OCI-LY3 (cell line): ENCODE measurements around the gene SMCHD1.

Source experiments
- H2AFZ ChIP-seq: fragments of 200-600, 300-600 bp; shearing (Covaris generic); 2 replicates; pipeline ENCODE4 v1.6.0; 2014; ENCODE audit warnings: antibody characterized with exemption, low read depth, low read length
- H3K27ac ChIP-seq: fragments of 200-600, 300-600 bp; sonication (generic); 2 replicates; pipeline ENCODE4 v1.5.1; 2014; ENCODE audit warnings: mild to moderate bottlenecking, low read length, moderate library complexity, mixed read lengths
- H3K27me3 ChIP-seq: fragments of 200-600, 300-600 bp; sonication (generic); 2 replicates; pipeline ENCODE4 v1.6.1; 2014; ENCODE audit warnings: low read depth, low read length, mixed read lengths
- H3K36me3 ChIP-seq: fragments of 200-600, 300-600 bp; sonication (generic); replicated peaks from 2 replicates; pipeline ENCODE3; 2014; ENCODE audit warnings: low read depth, low read length, mixed read lengths
- H3K4me1 ChIP-seq: fragments of 300-600, 200-600 bp; sonication (generic); 2 replicates; pipeline ENCODE4 v1.6.1; 2014; ENCODE audit warnings: low read length, mixed read lengths
- H3K4me2 ChIP-seq: fragments of 200-600, 300-600 bp; sonication (generic); 2 replicates; pipeline ENCODE4 v1.6.1; 2014; ENCODE audit warnings: low read length, mixed read lengths
- H3K4me3 ChIP-seq: fragments of 300-600, 200-600 bp; sonication (generic); 2 replicates; pipeline ENCODE4 v1.5.1; 2014; ENCODE audit warnings: antibody characterized with exemption, mild to moderate bottlenecking, low read length, moderate library complexity
- H3K79me2 ChIP-seq: fragments of 300-600, 200-600 bp; shearing (Covaris generic); 2 replicates; pipeline ENCODE4 v1.6.1; 2014; ENCODE audit warnings: mild to moderate bottlenecking, low read length, mixed read lengths
- H3K9ac ChIP-seq: fragments of 300-600, 200-600 bp; shearing (Covaris generic); 2 replicates; pipeline ENCODE4 v1.6.0; 2014; ENCODE audit warnings: mild to moderate bottlenecking, low read length, moderate library complexity
- H3K9me3 ChIP-seq: fragments of 200-600, 300-600 bp; shearing (Covaris generic); 2 replicates; pipeline ENCODE4 v1.6.1; 2014; ENCODE audit warnings: low read length, mixed read lengths; ENCODE audit not compliant: insufficient read depth
- H4K20me1 ChIP-seq: fragments of 200-600, 300-600 bp; sonication (generic); 2 replicates; pipeline ENCODE4 v1.6.1; 2016; ENCODE audit warnings: low read length, mixed read lengths; ENCODE audit not compliant: insufficient read depth
- CTCF ChIP-seq: fragments of 200-600, 300-600 bp; sonication (generic); IDR thresholded peaks from 2 replicates; pipeline ENCODE4 v1.5.1; 2014; ENCODE audit warnings: antibody characterized with exemption, low read length, low read depth
- EZH2phosphoT487 ChIP-seq: fragments of 200-600 bp; shearing (Covaris generic); IDR thresholded peaks from 2 replicates; pipeline ENCODE4 v1.6.1; 2018; ENCODE audit warnings: antibody characterized with exemption, mixed run types, low read depth

SMCHD1 gene

GRCh38 chr18:2846636-2847316 lies 191.2 kb downstream of the SMCHD1 start, which contains the start of gene EMILIN2:
Gene EMILIN2, plus strand, starts transcription at chr18:2847006. Its CDS starts 183 bp downstream, at chr18:2847189.
- TF ChIP-seq CTCF: 0 out of 2 replicates have a peak, but pooled peaks have one; percentile 3
- no peak for TF ChIP-seq EZH2phosphoT487
- Histone ChIP-seq H4K20me1 (peaks cover 38% of the 10 kb centered on the region), H3K27ac (peak within 1 kb of the TSS; percentile 87), H3K4me2 (peak within 1 kb of the TSS; percentile 94), H3K9ac (peak within 1 kb of the TSS; percentile 100), H3K36me3 (peaks cover 31% of the 10 kb centered on the region), H2AFZ (no peak within 1 kb of the TSS), H3K4me1 (peaks cover 45% of the 10 kb centered on the region), H3K9me3 (no peaks in the 10 kb centered on the region), H3K4me3 (peak within 1 kb of the TSS; percentile 98), H3K27me3 (no peaks in the 10 kb centered on the region), H3K79me2 (peaks cover 49% of the 10 kb centered on the region)

- H3K79me2 ChIP-seq: peaks cover 57% of the 10 kb centered on the region
- peak overlapping the region; percentile 87 for H3K27ac ChIP-seq
- H3K4me3 ChIP-seq: peak overlapping the region; percentile 98
- H3K27me3 ChIP-seq: no peaks in the 10 kb centered on the region
- TF ChIP-seq CTCF (no peak), EZH2phosphoT487 (no peak)
- peaks cover 46% of the 10 kb centered on the region for H4K20me1 ChIP-seq
- H3K4me2 ChIP-seq: peak overlapping the region; percentile 92
- peaks cover 45% of the 10 kb centered on the region for H3K4me1 ChIP-seq
- H3K9ac ChIP-seq: peak overlapping the region; percentile 100
- no peaks in the 10 kb centered on the region for H3K9me3 ChIP-seq
- no peak overlapping the region for H2AFZ ChIP-seq
- H3K36me3 ChIP-seq: peaks cover 36% of the 10 kb centered on the region
Measured at GRCh38 chr18:2847317-2848246, 192.1 kb downstream of the SMCHD1 start.

- Histone ChIP-seq H3K36me3 (peaks cover 46% of the 10 kb centered on the region), H3K79me2 (peaks cover 67% of the 10 kb centered on the region), H3K4me1 (peaks cover 40% of the 10 kb centered on the region), H3K27ac (peak overlapping the region; percentile 87), H3K9ac (peak overlapping the region; percentile 100), H4K20me1 (peaks cover 56% of the 10 kb centered on the region), H3K9me3 (no peaks in the 10 kb centered on the region), H3K4me2 (peak overlapping the region; percentile 92), H3K27me3 (no peaks in the 10 kb centered on the region), H2AFZ (no peak overlapping the region), H3K4me3 (peak overlapping the region; percentile 98)
- TF ChIP-seq CTCF: no peak
- no peak for TF ChIP-seq EZH2phosphoT487
Measured at GRCh38 chr18:2848247-2849246, 193.0 kb downstream of the SMCHD1 start.
